ENCODE measurements around the gene SHKBP1.

The SHKBP1 gene

GRCh38 chr19:40530091-40530901, 46.4 kb upstream of the SHKBP1 start:
- Histone ChIP-seq H3K36me3 (no peaks in the 10 kb centered on the region), H3K9me3 (no peaks in the 10 kb centered on the region), H3K27ac (no peak overlapping the region), H3K27me3 (peaks cover 0 to 5% of the 10 kb centered on the region in 2 donors), H3K4me1 (peaks cover 0 to 21% (median 15%) of the 10 kb centered on the region in 4 donors), H3K4me3 (no peak overlapping the region)
- no peak for DNase-seq
- TF ChIP-seq CTCF (IDR thresholded peaks at IDR 0.05), result no peak
- intact Hi-C loops (cut with DNase I; ENCODE audit: low total_unique reads), result loop anchor here (5.0 kb wide), 1 partner anchor 67 kb away; no protein-coding TSS in a partner anchor

- Histone ChIP-seq H3K4me1 (peaks cover 0 to 21% (median 15%) of the 10 kb centered on the region in 4 donors), H3K27me3 (peaks cover 0 to 5% of the 10 kb centered on the region in 2 donors), H3K36me3 (no peaks in the 10 kb centered on the region), H3K9me3 (no peaks in the 10 kb centered on the region), H3K4me3 (no peak overlapping the region), H3K27ac (no peak overlapping the region)
- no peak for DNase-seq
- TF ChIP-seq CTCF (IDR thresholded peaks at IDR 0.05), result no peak
- intact Hi-C loops (cut with DNase I; ENCODE audit: low total_unique reads), result loop anchor here (5.0 kb wide), 1 partner anchor 64 kb away; no protein-coding TSS in a partner anchor
These were observed 43.2 kb upstream of the SHKBP1 start for GRCh38 chr19:40533508-40533907.

- DNase-seq, result no peak
- no peak overlapping the region for H3K4me3 ChIP-seq
- no peak for TF ChIP-seq CTCF (IDR thresholded peaks at IDR 0.05)
- H3K27me3 ChIP-seq, result peaks cover 0 to 5% of the 10 kb centered on the region in 2 donors
- H3K27ac ChIP-seq, result no peak overlapping the region
- H3K9me3 ChIP-seq, result no peaks in the 10 kb centered on the region
- H3K36me3 ChIP-seq, result no peaks in the 10 kb centered on the region
- intact Hi-C loops (cut with DNase I; ENCODE audit: low total_unique reads), result loop anchor here (5.0 kb wide), 1 partner anchor 63 kb away; no protein-coding TSS in a partner anchor
- H3K4me1 ChIP-seq, result peaks cover 0 to 21% (median 15%) of the 10 kb centered on the region in 4 donors
These were observed 42.5 kb upstream of the SHKBP1 start for GRCh38 chr19:40534148-40534547.

GRCh38 chr19:40539070-40539469, 37.6 kb upstream of the SHKBP1 start:
- intact Hi-C loops (cut with DNase I; ENCODE audit: low total_unique reads), result no loop called here
- DNase-seq, result no peak
- peaks cover 0 to 26% (median 16%) of the 10 kb centered on the region in 4 donors for H3K4me1 ChIP-seq
- H3K27me3 ChIP-seq, result no peaks in the 10 kb centered on the region
- no peaks in the 10 kb centered on the region for H3K36me3 ChIP-seq
- no peak overlapping the region for H3K27ac ChIP-seq
- H3K9me3 ChIP-seq, result no peaks in the 10 kb centered on the region
- no peak overlapping the region for H3K4me3 ChIP-seq
- no peak for TF ChIP-seq CTCF (IDR thresholded peaks at IDR 0.05)

- peak; percentile 48 to 93 for DNase-seq
- intact Hi-C loops (cut with DNase I; ENCODE audit: low total_unique reads), result no loop called here
- H3K4me3 ChIP-seq, result no peak overlapping the region
- peaks cover 0 to 26% (median 16%) of the 10 kb centered on the region in 4 donors for H3K4me1 ChIP-seq
- peak overlapping the region; percentile 47 to 61 for H3K27ac ChIP-seq
- no peak for TF ChIP-seq CTCF (IDR thresholded peaks at IDR 0.05)
- no peaks in the 10 kb centered on the region for H3K27me3 ChIP-seq
- H3K36me3 ChIP-seq, result no peaks in the 10 kb centered on the region
- H3K9me3 ChIP-seq, result no peaks in the 10 kb centered on the region
These were observed 34.3 kb upstream of the SHKBP1 start for GRCh38 chr19:40542202-40542859.
